Right lobe of liver (tissue), 4 donors: ENCODE data around the gene DGAT2L6.

ENCODE experiments used
- POLR2A ChIP-seq: fragments of 450-650 bp; IDR thresholded peaks from one replicate; pipeline ENCODE4 v1.6.1; 2017; ENCODE audit warnings: antibody characterized with exemption, mild to moderate bottlenecking
- TF ChIP-seq, protein P1 (sequence below), 4 donors: fragments of 200-600 bp in 3 of 4; fragments of 450-650 bp in 1 of 4; IDR thresholded peaks; one replicate each; pipeline versions ENCODE4 v1.5.1 to v1.8.0; 2016 to 2022; ENCODE audit warnings: antibody characterized with exemption in 4 of 4, mild to moderate bottlenecking in 2 of 4
- donor health status: DM: no; HTN: no; CAD: no.
- donor health status: DM: no; HTN: no; CAD: no.
- donor health status: DM: no; HTN: yes; CAD: no.

DNA sequence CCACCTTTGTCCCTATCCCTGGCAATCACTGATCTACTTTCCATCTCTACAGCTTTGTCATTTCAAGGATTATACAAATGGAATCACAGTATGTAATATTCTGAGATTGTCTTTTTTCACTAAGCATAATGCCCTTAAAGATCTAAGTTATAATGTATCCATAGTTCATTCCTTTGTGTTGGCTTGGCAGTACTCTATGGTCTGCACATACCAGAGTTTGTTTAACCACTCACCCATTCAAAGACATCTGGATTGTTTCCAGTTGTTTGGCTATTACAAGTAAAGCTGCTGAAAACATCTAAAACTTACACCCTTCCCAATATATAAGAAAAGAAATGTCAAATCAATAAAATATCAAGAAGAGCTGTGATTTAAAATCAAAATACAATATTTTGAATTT, 31.2 kb downstream of the DGAT2L6 start:
- TF ChIP-seq, protein P1, sequence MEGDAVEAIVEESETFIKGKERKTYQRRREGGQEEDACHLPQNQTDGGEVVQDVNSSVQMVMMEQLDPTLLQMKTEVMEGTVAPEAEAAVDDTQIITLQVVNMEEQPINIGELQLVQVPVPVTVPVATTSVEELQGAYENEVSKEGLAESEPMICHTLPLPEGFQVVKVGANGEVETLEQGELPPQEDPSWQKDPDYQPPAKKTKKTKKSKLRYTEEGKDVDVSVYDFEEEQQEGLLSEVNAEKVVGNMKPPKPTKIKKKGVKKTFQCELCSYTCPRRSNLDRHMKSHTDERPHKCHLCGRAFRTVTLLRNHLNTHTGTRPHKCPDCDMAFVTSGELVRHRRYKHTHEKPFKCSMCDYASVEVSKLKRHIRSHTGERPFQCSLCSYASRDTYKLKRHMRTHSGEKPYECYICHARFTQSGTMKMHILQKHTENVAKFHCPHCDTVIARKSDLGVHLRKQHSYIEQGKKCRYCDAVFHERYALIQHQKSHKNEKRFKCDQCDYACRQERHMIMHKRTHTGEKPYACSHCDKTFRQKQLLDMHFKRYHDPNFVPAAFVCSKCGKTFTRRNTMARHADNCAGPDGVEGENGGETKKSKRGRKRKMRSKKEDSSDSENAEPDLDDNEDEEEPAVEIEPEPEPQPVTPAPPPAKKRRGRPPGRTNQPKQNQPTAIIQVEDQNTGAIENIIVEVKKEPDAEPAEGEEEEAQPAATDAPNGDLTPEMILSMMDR (IDR thresholded peaks at IDR 0.05): no peak
- TF ChIP-seq POLR2A: no peak
